Stomach (tissue), 9 donors: ENCODE measurements around the gene THOP1. TPM values are rescaled to one million over a fixed set of nuclear protein-coding genes. Genes with fewer than 3 reads are reported as not detected.

Experiments used
- DNase-seq, 2 donors: peaks; one replicate each; pipeline versions ENCODE4 v3.0.0 to v3.0.0-alpha.2; 2013 to 2019
- H3K27ac ChIP-seq, 5 donors: fragments of 200-600 bp in 4 of 5; sonication (generic) in 4 of 5; one replicate each; pipeline ENCODE4 v1.5.1; 2013 to 2019; ENCODE audit warnings: mild to moderate bottlenecking in 1 of 5, moderate library complexity in 1 of 5
- H3K27me3 ChIP-seq, 3 donors: fragments of 200-600 bp; sonication (generic); one replicate each; pipeline ENCODE4 v1.5.1; 2017 to 2019; ENCODE audit warnings: mixed run types in 1 of 3
- H3K36me3 ChIP-seq, 4 donors: fragments of 200-600 bp; sonication (generic); 1 replicate in 3 of 4; 2 replicates in 1 of 4; pipeline ENCODE4 v1.5.1; 2016 to 2019
- H3K4me1 ChIP-seq, 4 donors: fragments of 200-600 bp; sonication (generic); one replicate each; pipeline ENCODE4 v1.5.1; 2016 to 2019
- H3K4me3 ChIP-seq, 4 donors: fragments of 200-600 bp; sonication (generic) in 3 of 4; one replicate each; pipeline ENCODE4 v1.5.1; 2016 to 2019; ENCODE audit warnings: mild to moderate bottlenecking in 1 of 4
- H3K9me3 ChIP-seq, 4 donors: fragments of 200-600 bp; sonication (generic); one replicate each; pipeline ENCODE4 v1.5.1; 2016 to 2019
- CTCF ChIP-seq, 7 experiments: fragments of 450-650 bp in 4 of 7; fragments of 200-600 bp in 3 of 7; sonication (generic) in 3 of 7; IDR thresholded peaks; one replicate each; pipeline ENCODE4 v1.5.1; 2016 to 2019; ENCODE audit warnings: antibody characterized with exemption in 7 of 7, control low read depth in 2 of 7, mild to moderate bottlenecking in 1 of 7
- EP300 ChIP-seq: sonication (generic); formaldehyde crosslinking; IDR thresholded peaks from one replicate; pipeline ENCODE4 v1.6.1; 2017; ENCODE audit warnings: antibody characterized with exemption
- POLR2A ChIP-seq, 4 donors: fragments of 450-650 bp; IDR thresholded peaks; one replicate each; pipeline ENCODE4 v1.6.1; 2016; ENCODE audit warnings: antibody characterized with exemption in 4 of 4, control low read depth in 2 of 4, mild to moderate bottlenecking in 1 of 4, moderate library complexity in 1 of 4
- POLR2AphosphoS5 ChIP-seq, 3 donors: sonication (generic); formaldehyde crosslinking; IDR thresholded peaks; one replicate each; pipeline ENCODE4 v1.6.1; 2016; ENCODE audit warnings: antibody characterized with exemption in 3 of 3
- WGBS, 5 donors: extraction: QIAGEN DNeasy Blood & Tissue Kit in 3 of 5; methylation state at CpG; one replicate each; pipeline versions ENCODE4 v1.1.5 to v1.1.7; 2013 to 2018; 5-methylcytosine and 5-hydroxymethylcytosine counted together
- intact Hi-C: fragments of 100-400 bp; cut with DNase I; formaldehyde crosslinking; loops from one replicate; pipeline ENCODE4 v1.15.1; 2023; ENCODE audit warnings: low total_unique reads
- polyA plus RNA-seq, 3 donors: library from polyadenylated mRNA; stranded (reverse); fragments of 200-250 nt; gene quantifications; one replicate each; pipeline ENCODE4 v1.2.3, GENCODE V29; 2013
- total RNA-seq, 5 donors: library from RNA; depleted of rRNA; stranded (reverse); fragments of >200 nt; gene quantifications; one replicate each; pipeline versions ENCODE4 v1.1.0 to v1.2.3, GENCODE V29; 2014 to 2016
- donor health status: healthy with polysubstance abuse.
- donor health status: Bipolar disorder and iron deficiency.
- donor health status: healthy.

The THOP1 gene
- total and polyA plus RNA-seq, 8 donors = 16.1 to 244 (median 47.2) TPM

- Histone ChIP-seq H3K27me3 (no peaks in the 10 kb centered on the region), H3K9me3 (no peaks in the 10 kb centered on the region), H3K4me3 (peak overlapping the region in 2 of 4 donors; percentile 5 to 13), H3K36me3 (peaks cover 0 to 35% (median 29%) of the 10 kb centered on the region in 4 donors), H3K27ac (peak overlapping the region; percentile 62 to 82 (median 71)), H3K4me1 (peaks cover 11 to 67% (median 48%) of the 10 kb centered on the region in 4 donors)
- WGBS, 5 donors = 68 to 77% (median 71%) methylated on average over 29 of the region's 29 CpGs
- TF ChIP-seq EP300 = no peak
- TF ChIP-seq POLR2A (IDR thresholded peaks at IDR 0.05) = no peak
- no peak for TF ChIP-seq POLR2AphosphoS5 (IDR thresholded peaks at IDR 0.05)
- TF ChIP-seq CTCF (IDR thresholded peaks at IDR 0.05) = no peak
- DNase-seq = peak; percentile 59 to 64
- intact Hi-C loops = no loop called here
Observed at GRCh38 chr19:2775556-2776430, 9.5 kb upstream of the THOP1 start.

GRCh38 chr19:2777952-2778683 lies 7.2 kb upstream of the THOP1 start:
- Histone ChIP-seq H3K9me3 (no peaks in the 10 kb centered on the region), H3K4me1 (peaks cover 25 to 67% (median 51%) of the 10 kb centered on the region in 4 donors), H3K4me3 (no peak overlapping the region), H3K27me3 (no peaks in the 10 kb centered on the region), H3K27ac (no peak overlapping the region), H3K36me3 (peaks cover 0 to 35% (median 21%) of the 10 kb centered on the region in 4 donors)
- WGBS, 5 donors = 87 to 95% (median 93%) methylated on average over 19 of the region's 19 CpGs
- DNase-seq = no peak
- TF ChIP-seq CTCF (IDR thresholded peaks at IDR 0.05) = no peak
- no peak for TF ChIP-seq POLR2A (IDR thresholded peaks at IDR 0.05)
- TF ChIP-seq POLR2AphosphoS5 (IDR thresholded peaks at IDR 0.05) = no peak
- TF ChIP-seq EP300 = no peak
- intact Hi-C loops = no loop called here

GRCh38 chr19:2779121-2779740 lies 6.1 kb upstream of the THOP1 start:
- Histone ChIP-seq H3K27ac (peak overlapping the region in 1 of 5 donors; percentile 18), H3K4me1 (peaks cover 25 to 72% (median 60%) of the 10 kb centered on the region in 4 donors), H3K36me3 (peaks cover 0 to 35% (median 21%) of the 10 kb centered on the region in 4 donors), H3K27me3 (no peaks in the 10 kb centered on the region), H3K4me3 (no peak overlapping the region), H3K9me3 (no peaks in the 10 kb centered on the region)
- intact Hi-C loops = no loop called here
- no peak for DNase-seq
- 71 to 82% (median 79%) methylated on average over 11 to 14 of the region's 14 CpGs for WGBS, 5 donors
- TF ChIP-seq CTCF (IDR thresholded peaks at IDR 0.05) (no peak), EP300 (no peak), POLR2AphosphoS5 (IDR thresholded peaks at IDR 0.05) (no peak), POLR2A (IDR thresholded peaks at IDR 0.05) (no peak)

- no peaks in the 10 kb centered on the region for H3K27me3 ChIP-seq
- 86 to 92% (median 90%) methylated on average over 7 of the region's 7 CpGs for WGBS, 5 donors
- DNase-seq = no peak
- H3K27ac ChIP-seq = peak overlapping the region in 1 of 5 donors; percentile 15
- peaks cover 0 to 35% (median 21%) of the 10 kb centered on the region in 4 donors for H3K36me3 ChIP-seq
- H3K9me3 ChIP-seq = no peaks in the 10 kb centered on the region
- H3K4me3 ChIP-seq = no peak overlapping the region
- no peak for TF ChIP-seq POLR2A (IDR thresholded peaks at IDR 0.05)
- TF ChIP-seq POLR2AphosphoS5 (IDR thresholded peaks at IDR 0.05) = no peak
- no peak for TF ChIP-seq CTCF (IDR thresholded peaks at IDR 0.05)
- TF ChIP-seq EP300 = no peak
- peaks cover 29 to 72% (median 59%) of the 10 kb centered on the region in 4 donors for H3K4me1 ChIP-seq
- intact Hi-C loops = no loop called here
Observed at GRCh38 chr19:2780284-2780683, 5.0 kb upstream of the THOP1 start.
